ENCODE results near the gene OR52N1. TPM values are rescaled to one million over a fixed set of nuclear protein-coding genes. Genes with fewer than 3 reads are reported as not detected.

The OR52N1 gene
- total and polyA plus RNA-seq, 7 donors = not detected

DNA sequence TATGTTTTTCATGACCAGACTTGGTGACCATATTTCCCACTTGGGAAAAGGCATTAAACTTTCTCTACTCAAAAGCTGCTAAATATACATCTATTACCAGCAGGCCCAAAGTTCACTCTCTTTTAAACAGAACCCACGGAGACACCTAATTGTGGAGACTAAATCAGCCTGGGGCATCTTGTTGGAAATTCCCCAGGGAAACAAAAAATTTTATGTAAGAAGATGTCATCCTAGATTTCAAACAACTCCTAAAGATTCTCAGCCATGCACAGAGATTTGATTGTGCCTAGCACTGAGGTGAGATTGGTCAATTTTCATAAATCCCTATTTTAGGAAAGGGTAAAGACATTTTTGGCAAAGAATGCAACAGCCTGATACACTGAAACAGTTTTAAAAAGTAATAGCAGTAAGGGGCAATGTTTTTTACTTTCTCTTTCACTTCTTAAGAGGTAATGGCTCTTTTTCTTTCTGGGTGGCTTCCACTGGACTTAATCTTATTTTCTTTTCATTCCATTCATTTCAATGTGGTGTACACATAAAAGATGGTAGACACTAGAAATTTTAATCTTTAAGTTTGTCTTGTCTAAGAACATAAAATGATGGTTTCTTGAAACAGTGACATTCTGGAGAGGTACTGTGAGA is 27.3 kb upstream of the OR52N1 start:
- no peak for DNase-seq
- Histone ChIP-seq H3K36me3 (no peaks in the 10 kb centered on the region), H3K9me3 (no peaks in the 10 kb centered on the region), H3K27me3 (no peaks in the 10 kb centered on the region), H3K27ac (no peak overlapping the region), H3K4me1 (no peaks in the 10 kb centered on the region), H3K4me3 (no peak overlapping the region)
- 22 to 30% methylated on average over 1 of the region's 1 CpG for WGBS, 2 donors
- no peak for TF ChIP-seq POLR2A (IDR thresholded peaks at IDR 0.05)
- TF ChIP-seq, protein P1, sequence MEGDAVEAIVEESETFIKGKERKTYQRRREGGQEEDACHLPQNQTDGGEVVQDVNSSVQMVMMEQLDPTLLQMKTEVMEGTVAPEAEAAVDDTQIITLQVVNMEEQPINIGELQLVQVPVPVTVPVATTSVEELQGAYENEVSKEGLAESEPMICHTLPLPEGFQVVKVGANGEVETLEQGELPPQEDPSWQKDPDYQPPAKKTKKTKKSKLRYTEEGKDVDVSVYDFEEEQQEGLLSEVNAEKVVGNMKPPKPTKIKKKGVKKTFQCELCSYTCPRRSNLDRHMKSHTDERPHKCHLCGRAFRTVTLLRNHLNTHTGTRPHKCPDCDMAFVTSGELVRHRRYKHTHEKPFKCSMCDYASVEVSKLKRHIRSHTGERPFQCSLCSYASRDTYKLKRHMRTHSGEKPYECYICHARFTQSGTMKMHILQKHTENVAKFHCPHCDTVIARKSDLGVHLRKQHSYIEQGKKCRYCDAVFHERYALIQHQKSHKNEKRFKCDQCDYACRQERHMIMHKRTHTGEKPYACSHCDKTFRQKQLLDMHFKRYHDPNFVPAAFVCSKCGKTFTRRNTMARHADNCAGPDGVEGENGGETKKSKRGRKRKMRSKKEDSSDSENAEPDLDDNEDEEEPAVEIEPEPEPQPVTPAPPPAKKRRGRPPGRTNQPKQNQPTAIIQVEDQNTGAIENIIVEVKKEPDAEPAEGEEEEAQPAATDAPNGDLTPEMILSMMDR (IDR thresholded peaks at IDR 0.05) = no peak
- TF ChIP-seq POLR2AphosphoS5 (IDR thresholded peaks at IDR 0.05) = no peak
- no peak for TF ChIP-seq EP300 (IDR thresholded peaks at IDR 0.05)
- intact Hi-C loops (cut with DNase I) = no loop called here

DNA sequence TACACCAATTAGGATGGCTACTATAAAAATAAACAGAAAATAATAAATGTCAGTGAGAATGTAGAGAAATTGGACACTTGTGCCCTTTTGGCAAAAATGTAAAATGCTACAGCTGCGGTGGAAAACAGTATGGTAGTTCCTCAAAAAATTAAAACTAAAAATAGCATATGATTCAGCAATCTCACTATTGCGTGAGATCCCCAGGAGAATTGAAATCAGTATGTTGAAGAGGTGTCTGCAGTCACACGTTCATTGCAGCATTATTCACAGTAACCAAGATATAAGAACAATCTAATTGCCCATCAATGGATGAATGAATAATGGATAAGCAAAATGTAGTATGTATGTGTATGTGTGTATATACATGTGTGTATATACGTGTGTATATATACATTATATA is 24.5 kb upstream of the OR52N1 start:
- Histone ChIP-seq H3K9me3 (no peaks in the 10 kb centered on the region), H3K4me3 (no peak overlapping the region), H3K27me3 (no peaks in the 10 kb centered on the region), H3K4me1 (no peaks in the 10 kb centered on the region), H3K36me3 (no peaks in the 10 kb centered on the region), H3K27ac (no peak overlapping the region)
- no peak for DNase-seq
- WGBS, 2 donors = 52 to 53% methylated on average over 4 of the region's 4 CpGs
- intact Hi-C loops (cut with DNase I) = no loop called here
- TF ChIP-seq EP300 (IDR thresholded peaks at IDR 0.05) (no peak), POLR2A (IDR thresholded peaks at IDR 0.05) (no peak), POLR2AphosphoS5 (IDR thresholded peaks at IDR 0.05) (no peak)
- TF ChIP-seq, protein P1 (IDR thresholded peaks at IDR 0.05) = no peak

DNA sequence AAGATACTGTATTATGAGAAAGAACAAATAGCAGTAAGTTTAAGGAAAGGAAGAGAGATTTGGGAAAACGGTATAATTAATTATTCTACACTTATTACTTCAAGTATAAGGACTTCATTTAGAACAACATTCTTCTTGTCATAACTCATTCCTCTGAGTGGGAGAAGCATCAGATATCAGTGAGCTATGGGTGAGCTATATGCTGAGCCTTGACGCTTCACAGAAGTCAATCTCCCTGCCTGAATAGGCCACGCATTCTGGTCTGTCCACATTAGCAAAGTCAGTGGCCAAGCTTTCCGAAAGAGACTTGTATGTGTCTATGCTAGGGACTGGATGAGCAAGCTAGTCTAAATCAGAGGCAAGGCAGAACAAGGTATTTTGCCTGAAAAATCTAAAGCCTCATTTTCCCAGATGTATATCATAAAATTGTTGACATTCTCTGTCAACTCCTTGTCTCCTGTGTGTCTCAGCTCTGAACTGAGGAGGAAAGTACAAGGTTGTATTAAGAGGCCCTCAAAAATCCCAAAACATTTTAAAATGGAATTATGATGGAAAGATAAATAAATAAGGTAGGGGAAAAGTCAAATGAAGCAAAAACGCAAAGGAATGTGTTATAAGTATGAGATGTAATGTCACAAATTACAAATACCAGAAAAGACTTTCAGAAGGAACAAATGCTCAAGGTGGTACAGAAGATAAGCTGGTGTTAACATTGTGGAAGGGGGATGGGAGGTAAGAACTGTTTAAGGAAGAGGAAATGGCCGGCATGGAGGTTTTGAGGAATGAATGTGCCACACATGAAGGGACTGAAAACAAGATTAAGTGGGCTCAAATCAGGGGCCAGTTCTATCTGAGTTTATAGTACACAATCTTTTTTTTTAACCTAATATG is 19.1 kb upstream of the OR52N1 start:
- Histone ChIP-seq H3K4me1 (peaks cover 0 to 13% (median 6%) of the 10 kb centered on the region in 4 donors), H3K4me3 (no peak overlapping the region), H3K9me3 (no peaks in the 10 kb centered on the region), H3K27ac (no peak overlapping the region), H3K36me3 (no peaks in the 10 kb centered on the region), H3K27me3 (peaks cover 0 to 4% (median 0%) of the 10 kb centered on the region in 3 donors)
- TF ChIP-seq, protein P1 (IDR thresholded peaks at IDR 0.05) = no peak
- TF ChIP-seq EP300 (IDR thresholded peaks at IDR 0.05) (no peak), POLR2AphosphoS5 (IDR thresholded peaks at IDR 0.05) (no peak), POLR2A (IDR thresholded peaks at IDR 0.05) (no peak)
- no peak for DNase-seq
- 78 to 80% methylated on average over 6 of the region's 6 CpGs for WGBS, 2 donors
- intact Hi-C loops (cut with DNase I) = loop anchor here (2.0 to 5.0 kb wide), 3 partner anchors 128 to 688 kb away; no protein-coding TSS in a partner anchor

DNA sequence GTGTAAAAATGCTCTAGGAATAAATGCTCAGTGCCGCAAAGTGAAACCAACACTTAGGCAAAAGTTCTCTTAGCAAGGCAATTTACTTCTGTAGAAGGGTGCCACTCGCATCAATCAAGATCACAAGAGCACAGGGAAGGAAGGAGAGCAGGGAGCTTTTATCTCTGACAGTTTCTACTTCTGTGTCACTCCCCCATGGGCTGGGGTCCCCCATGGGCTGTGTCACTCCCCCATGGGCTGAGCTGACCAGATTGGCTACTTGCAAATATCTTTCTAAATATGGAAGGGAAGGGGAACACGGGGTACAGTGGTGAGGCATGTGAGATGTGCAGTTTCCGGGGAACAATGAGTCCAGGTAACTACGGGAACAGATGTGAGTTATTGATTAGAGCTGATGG is 18.1 kb upstream of the OR52N1 start:
- Histone ChIP-seq H3K9me3 (no peaks in the 10 kb centered on the region), H3K27ac (no peak overlapping the region), H3K4me3 (peak overlapping the region in 3 of 4 donors; percentile 33 to 43 (median 41)), H3K4me1 (peaks cover 0 to 13% (median 6%) of the 10 kb centered on the region in 4 donors), H3K27me3 (peaks cover 0 to 4% (median 0%) of the 10 kb centered on the region in 3 donors), H3K36me3 (no peaks in the 10 kb centered on the region)
- intact Hi-C loops (cut with DNase I) = loop anchor here (2.0 to 5.0 kb wide), 3 partner anchors 127 to 687 kb away; no protein-coding TSS in a partner anchor
- no peak for TF ChIP-seq POLR2A (IDR thresholded peaks at IDR 0.05)
- TF ChIP-seq, protein P1 (IDR thresholded peaks at IDR 0.05) = no peak
- TF ChIP-seq EP300 (IDR thresholded peaks at IDR 0.05) = no peak
- no peak for TF ChIP-seq POLR2AphosphoS5 (IDR thresholded peaks at IDR 0.05)
- WGBS, 2 donors = 26 to 29% methylated on average over 5 of the region's 5 CpGs
- no peak for DNase-seq

Measured in sigmoid colon (tissue), 7 donors.